ENCODE results near the gene TUFM. TPM values are rescaled to one million over a fixed set of nuclear protein-coding genes. Genes with fewer than 3 reads are reported as not detected.

Gene TUFM
- total RNA-seq, 4 donors from 2014 or later = 95.7 to 172 (median 126) TPM

- H3K36me3 ChIP-seq = peaks cover 28% of the 10 kb centered on the region in 2 donors
- no peaks in the 10 kb centered on the region for H3K27me3 ChIP-seq
- no peaks in the 10 kb centered on the region for H3K9me3 ChIP-seq
- H3K4me1 ChIP-seq = peaks cover 14 to 17% of the 10 kb centered on the region in 2 donors
- WGBS, 2 donors = 1 to 8% methylated on average over 4 to 14 of the region's 16 CpGs
- TF ChIP-seq POLR2A (IDR thresholded peaks at IDR 0.05) (no peak), CTCF (IDR thresholded peaks at IDR 0.05) (no peak)
- H3K4me3 ChIP-seq (replicated peaks in 1 of 3) = peak overlapping the region; percentile 72 to 95 (median 74)
- peak overlapping the region in 2 of 3 donors; percentile 82 for H3K27ac ChIP-seq
- DNase-seq = no peak
- intact Hi-C loops (cut with DNase I) = no loop called here
Observed at GRCh38 chr16:28845761-28846079, 428 bp downstream of the TUFM start.

- intact Hi-C loops (cut with DNase I) = no loop called here
- Histone ChIP-seq H3K27me3 (no peaks in the 10 kb centered on the region), H3K4me3 (replicated peaks in 1 of 3) (peak overlapping the region in 2 of 3 donors; percentile 72 to 95), H3K27ac (peak overlapping the region in 1 of 3 donors; percentile 82), H3K9me3 (no peaks in the 10 kb centered on the region), H3K4me1 (peaks cover 14 to 17% of the 10 kb centered on the region in 2 donors), H3K36me3 (peaks cover 28% of the 10 kb centered on the region in 2 donors)
- DNase-seq = peak in 1 of 2 donors; percentile 18
- TF ChIP-seq CTCF (IDR thresholded peaks at IDR 0.05) (no peak), POLR2A (IDR thresholded peaks at IDR 0.05) (no peak)
- 57 to 71% methylated on average over 10 of the region's 10 CpGs for whole genome bisulfite sequencing, 2 donors
Observed at GRCh38 chr16:28845293-28845692, 855 bp downstream of the TUFM start.

- TF ChIP-seq CTCF (IDR thresholded peaks at IDR 0.05) = no peak
- Histone ChIP-seq H3K4me3 (replicated peaks in 1 of 3) (no peak overlapping the region), H3K9me3 (no peaks in the 10 kb centered on the region), H3K4me1 (peaks cover 14 to 17% of the 10 kb centered on the region in 2 donors), H3K27me3 (no peaks in the 10 kb centered on the region), H3K27ac (no peak overlapping the region), H3K36me3 (peaks cover 28% of the 10 kb centered on the region in 2 donors)
- no peak for DNase-seq
- 91% methylated on average over 14 to 16 of the region's 19 CpGs for WGBS, 2 donors
- intact Hi-C loops (cut with DNase I) = no loop called here
Observed at GRCh38 chr16:28844226-28844885, 1.8 kb downstream of the TUFM start.

DNA sequence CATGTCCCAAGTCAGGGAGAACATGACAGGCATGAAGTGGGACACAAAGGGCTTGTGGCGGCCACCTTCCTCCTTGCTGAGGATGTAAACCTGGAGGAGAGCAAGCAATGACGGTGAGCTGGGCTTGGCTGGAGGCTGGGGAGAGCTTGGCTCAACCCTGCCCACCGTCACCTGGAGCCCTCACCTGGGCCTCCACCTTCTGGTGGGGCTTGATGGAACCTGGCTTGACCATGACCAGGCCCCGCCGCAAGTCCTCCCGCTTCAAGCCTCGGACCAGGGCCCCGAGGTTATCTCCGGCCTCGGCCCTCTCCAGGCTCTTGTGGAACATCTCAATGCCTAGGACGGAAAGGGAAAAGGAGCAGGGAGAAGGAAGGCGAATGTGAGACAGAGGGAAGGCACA lies 2.4 kb downstream of the TUFM start:
- Histone ChIP-seq H3K4me1 (peaks cover 14 to 17% of the 10 kb centered on the region in 2 donors), H3K4me3 (replicated peaks in 1 of 3) (no peak overlapping the region), H3K36me3 (peaks cover 28% of the 10 kb centered on the region in 2 donors), H3K27ac (no peak overlapping the region), H3K9me3 (no peaks in the 10 kb centered on the region), H3K27me3 (no peaks in the 10 kb centered on the region)
- WGBS, 2 donors = 94% methylated on average over 11 to 12 of the region's 12 CpGs
- no peak for DNase-seq
- intact Hi-C loops (cut with DNase I) = no loop called here
- TF ChIP-seq POLR2A (IDR thresholded peaks at IDR 0.05) = no peak
- TF ChIP-seq CTCF (IDR thresholded peaks at IDR 0.05) = no peak

DNA sequence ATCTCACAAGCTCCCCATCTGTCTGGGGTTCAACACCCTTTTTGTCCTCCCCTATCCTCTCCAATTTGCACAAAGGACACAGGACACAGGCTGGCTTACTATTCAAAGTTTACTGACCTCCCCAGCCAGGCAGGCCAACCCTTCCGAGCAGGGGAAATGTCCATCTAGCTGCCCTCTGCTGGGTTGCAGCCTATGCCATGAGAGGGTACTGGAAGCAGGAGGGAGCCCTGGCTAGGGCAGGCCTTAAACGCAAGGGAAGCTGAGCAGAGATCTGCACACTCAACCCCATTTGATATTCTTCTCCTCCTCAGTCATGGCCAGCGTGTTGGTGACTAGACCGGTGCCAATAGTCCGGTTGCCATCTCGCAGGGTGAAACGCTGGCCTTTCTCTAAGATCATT lies 3.5 kb downstream of the TUFM start:
- no peak for DNase-seq
- H3K36me3 ChIP-seq = peaks cover 28 to 33% of the 10 kb centered on the region in 2 donors
- H3K4me1 ChIP-seq = peaks cover 14 to 17% of the 10 kb centered on the region in 2 donors
- no peak overlapping the region for H3K4me3 ChIP-seq (replicated peaks in 1 of 3)
- TF ChIP-seq POLR2A (IDR thresholded peaks at IDR 0.05) (no peak), CTCF (IDR thresholded peaks at IDR 0.05) (no peak)
- H3K27me3 ChIP-seq = no peaks in the 10 kb centered on the region
- no peak overlapping the region for H3K27ac ChIP-seq
- no peaks in the 10 kb centered on the region for H3K9me3 ChIP-seq
- WGBS, 2 donors = 90 to 94% methylated on average over 6 to 7 of the region's 7 CpGs
- intact Hi-C loops (cut with DNase I) = no loop called here
